Measurements from ENCODE around the gene GBE1. TPM values are rescaled to one million over a fixed set of nuclear protein-coding genes. Genes with fewer than 3 reads are reported as not detected.

The GBE1 gene
- polyA plus RNA-seq, 1 donor (not counting 4 experiments of a cell fraction or from before 2014, with no cell fraction given), result 30.2 TPM

GRCh38 chr3:81468391-81468790 is 293.1 kb downstream of the GBE1 start:
- TF ChIP-seq EZH2 (IDR thresholded peaks at IDR 0.05; ENCODE audit: low read length), result no peak
- TF ChIP-seq, protein P1, sequence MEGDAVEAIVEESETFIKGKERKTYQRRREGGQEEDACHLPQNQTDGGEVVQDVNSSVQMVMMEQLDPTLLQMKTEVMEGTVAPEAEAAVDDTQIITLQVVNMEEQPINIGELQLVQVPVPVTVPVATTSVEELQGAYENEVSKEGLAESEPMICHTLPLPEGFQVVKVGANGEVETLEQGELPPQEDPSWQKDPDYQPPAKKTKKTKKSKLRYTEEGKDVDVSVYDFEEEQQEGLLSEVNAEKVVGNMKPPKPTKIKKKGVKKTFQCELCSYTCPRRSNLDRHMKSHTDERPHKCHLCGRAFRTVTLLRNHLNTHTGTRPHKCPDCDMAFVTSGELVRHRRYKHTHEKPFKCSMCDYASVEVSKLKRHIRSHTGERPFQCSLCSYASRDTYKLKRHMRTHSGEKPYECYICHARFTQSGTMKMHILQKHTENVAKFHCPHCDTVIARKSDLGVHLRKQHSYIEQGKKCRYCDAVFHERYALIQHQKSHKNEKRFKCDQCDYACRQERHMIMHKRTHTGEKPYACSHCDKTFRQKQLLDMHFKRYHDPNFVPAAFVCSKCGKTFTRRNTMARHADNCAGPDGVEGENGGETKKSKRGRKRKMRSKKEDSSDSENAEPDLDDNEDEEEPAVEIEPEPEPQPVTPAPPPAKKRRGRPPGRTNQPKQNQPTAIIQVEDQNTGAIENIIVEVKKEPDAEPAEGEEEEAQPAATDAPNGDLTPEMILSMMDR (optimal IDR thresholded peaks at IDR 0.05 in 1 of 3, IDR thresholded peaks at IDR 0.05 in 1 of 3, conservative IDR thresholded peaks at IDR 0.05 in 1 of 3; ENCODE audit: extremely low read depth in 1 of 3, insufficient read depth in 2 of 3, low read length in 3 of 3), result no peak
- dilution Hi-C loops (cut with MboI; ENCODE audit: extremely low pct_ligation_motif_present, low sequenced_read_pairs), result no loop called here

GRCh38 chr3:81466201-81466560 is 295.3 kb downstream of the GBE1 start:
- Histone ChIP-seq H2AFZ (ENCODE audit: control insufficient read depth, low read length) (no peak overlapping the region), H3K9ac (ENCODE audit: control insufficient read depth, extremely low read depth, insufficient read depth, low read length) (no peak overlapping the region), H3K4me1 (ENCODE audit: control insufficient read depth, extremely low read depth, insufficient read depth, low read length) (no peaks in the 10 kb centered on the region), H3K27ac (ENCODE audit: control insufficient read depth, insufficient read depth, low read length) (no peak overlapping the region), H3K79me2 (ENCODE audit: control insufficient read depth, insufficient read depth, low read length) (no peaks in the 10 kb centered on the region), H4K20me1 (ENCODE audit: control insufficient read depth, extremely low read depth, insufficient read depth, low read length) (no peaks in the 10 kb centered on the region), H3K9me1 (ENCODE audit: control insufficient read depth, extremely low read depth, insufficient read depth, low read length) (no peaks in the 10 kb centered on the region), H3K4me3 (ENCODE audit: control insufficient read depth in 2 of 3, extremely low read depth in 1 of 3, insufficient read depth in 2 of 3, low read depth in 1 of 3, low read length in 3 of 3) (no peak overlapping the region), H3K27me3 (ENCODE audit: control insufficient read depth, extremely low read depth, insufficient read depth, low read length) (no peaks in the 10 kb centered on the region), H3K9me3 (ENCODE audit: control insufficient read depth, low read depth, low read length) (no peaks in the 10 kb centered on the region), H3K4me2 (ENCODE audit: control insufficient read depth, extremely low read depth, insufficient read depth, low read depth, low read length) (no peak overlapping the region), H3K36me3 (ENCODE audit: control insufficient read depth in 2 of 2, extremely low read depth in 1 of 2, insufficient read depth in 2 of 2, low read length in 2 of 2) (no peaks in the 10 kb centered on the region)
- FAIRE-seq (no peak), DNase-seq (ENCODE audit: low read depth, low spot score) (no peak)
- dilution Hi-C loops (cut with MboI; ENCODE audit: extremely low pct_ligation_motif_present, low sequenced_read_pairs), result no loop called here
- no peak for TF ChIP-seq EZH2 (IDR thresholded peaks at IDR 0.05; ENCODE audit: low read length)

More at GRCh38 chr3:81468391-81468790, 293.1 kb downstream of the GBE1 start:
- Histone ChIP-seq H3K4me2 (ENCODE audit: control insufficient read depth, extremely low read depth, insufficient read depth, low read depth, low read length) (no peak overlapping the region), H3K27ac (ENCODE audit: control insufficient read depth, insufficient read depth, low read length) (no peak overlapping the region), H3K9ac (ENCODE audit: control insufficient read depth, extremely low read depth, insufficient read depth, low read length) (no peak overlapping the region), H3K4me3 (ENCODE audit: control insufficient read depth in 2 of 3, extremely low read depth in 1 of 3, insufficient read depth in 2 of 3, low read depth in 1 of 3, low read length in 3 of 3) (no peak overlapping the region), H3K36me3 (ENCODE audit: control insufficient read depth in 2 of 2, extremely low read depth in 1 of 2, insufficient read depth in 2 of 2, low read length in 2 of 2) (no peaks in the 10 kb centered on the region), H4K20me1 (ENCODE audit: control insufficient read depth, extremely low read depth, insufficient read depth, low read length) (no peaks in the 10 kb centered on the region), H3K79me2 (ENCODE audit: control insufficient read depth, insufficient read depth, low read length) (no peaks in the 10 kb centered on the region), H3K9me1 (ENCODE audit: control insufficient read depth, extremely low read depth, insufficient read depth, low read length) (no peaks in the 10 kb centered on the region), H2AFZ (ENCODE audit: control insufficient read depth, low read length) (no peak overlapping the region), H3K4me1 (ENCODE audit: control insufficient read depth, extremely low read depth, insufficient read depth, low read length) (no peaks in the 10 kb centered on the region), H3K27me3 (ENCODE audit: control insufficient read depth, extremely low read depth, insufficient read depth, low read length) (no peaks in the 10 kb centered on the region), H3K9me3 (ENCODE audit: control insufficient read depth, low read depth, low read length) (no peaks in the 10 kb centered on the region)
- no peak for FAIRE-seq
- DNase-seq (ENCODE audit: low read depth, low spot score), result no peak

DNA sequence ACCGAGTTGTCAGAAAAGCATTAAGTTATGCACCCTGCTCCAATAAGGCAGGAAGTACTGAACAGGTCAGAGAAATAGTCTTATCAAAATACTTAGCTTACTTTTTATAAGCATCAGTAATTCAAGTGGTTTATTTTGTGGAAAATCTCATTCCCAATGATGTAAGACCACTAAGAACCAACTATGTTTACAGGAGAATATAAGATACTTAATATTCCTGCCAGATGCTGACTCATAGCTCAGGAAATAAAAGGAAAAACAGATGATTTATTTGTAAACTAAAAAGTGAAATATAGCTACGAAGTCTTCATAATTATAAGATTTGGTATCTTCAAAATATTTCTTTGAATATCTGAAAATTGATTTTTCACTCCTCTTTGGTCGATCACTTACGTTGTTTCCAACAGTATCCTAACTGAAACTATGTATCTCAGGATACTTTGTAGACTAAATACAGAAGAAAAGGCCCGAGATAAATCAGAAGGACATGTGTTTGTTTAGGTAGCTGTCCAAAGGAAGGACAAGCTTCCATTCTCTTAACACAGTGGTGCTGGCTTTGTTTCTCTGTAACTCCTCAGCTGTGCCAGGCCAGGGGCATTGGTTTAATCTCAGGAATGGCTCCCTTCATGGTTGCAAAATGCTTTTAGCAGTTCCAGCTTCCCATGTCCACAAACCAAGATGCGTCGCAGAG is 295.8 kb downstream of the GBE1 start:
- Histone ChIP-seq H3K79me2 (ENCODE audit: control insufficient read depth, insufficient read depth, low read length) (no peaks in the 10 kb centered on the region), H3K9ac (ENCODE audit: control insufficient read depth, extremely low read depth, insufficient read depth, low read length) (no peak overlapping the region), H3K9me1 (ENCODE audit: control insufficient read depth, extremely low read depth, insufficient read depth, low read length) (no peaks in the 10 kb centered on the region), H4K20me1 (ENCODE audit: control insufficient read depth, extremely low read depth, insufficient read depth, low read length) (no peaks in the 10 kb centered on the region), H3K4me1 (ENCODE audit: control insufficient read depth, extremely low read depth, insufficient read depth, low read length) (no peaks in the 10 kb centered on the region), H3K36me3 (ENCODE audit: control insufficient read depth in 2 of 2, extremely low read depth in 1 of 2, insufficient read depth in 2 of 2, low read length in 2 of 2) (no peaks in the 10 kb centered on the region), H3K4me2 (ENCODE audit: control insufficient read depth, extremely low read depth, insufficient read depth, low read depth, low read length) (no peak overlapping the region), H2AFZ (ENCODE audit: control insufficient read depth, low read length) (no peak overlapping the region), H3K4me3 (ENCODE audit: control insufficient read depth in 2 of 3, extremely low read depth in 1 of 3, insufficient read depth in 2 of 3, low read depth in 1 of 3, low read length in 3 of 3) (no peak overlapping the region), H3K27ac (ENCODE audit: control insufficient read depth, insufficient read depth, low read length) (no peak overlapping the region), H3K27me3 (ENCODE audit: control insufficient read depth, extremely low read depth, insufficient read depth, low read length) (no peaks in the 10 kb centered on the region), H3K9me3 (ENCODE audit: control insufficient read depth, low read depth, low read length) (no peaks in the 10 kb centered on the region)
- dilution Hi-C loops (cut with MboI; ENCODE audit: extremely low pct_ligation_motif_present, low sequenced_read_pairs), result no loop called here
- FAIRE-seq, result no peak
- TF ChIP-seq, protein P1 (optimal IDR thresholded peaks at IDR 0.05 in 1 of 3, IDR thresholded peaks at IDR 0.05 in 1 of 3, conservative IDR thresholded peaks at IDR 0.05 in 1 of 3; ENCODE audit: extremely low read depth in 1 of 3, insufficient read depth in 2 of 3, low read length in 3 of 3), result no peak
- no peak for DNase-seq (ENCODE audit: low read depth, low spot score)

All from keratinocyte (primary cell).